ENCODE data around the gene TGFBRAP1.
"Not testable (repeated sequence)": the region's sequence is repeated elsewhere in the genome, so short reads cannot be mapped to it uniquely, and the experiment has no call there.

TGFBRAP1 gene

DNA sequence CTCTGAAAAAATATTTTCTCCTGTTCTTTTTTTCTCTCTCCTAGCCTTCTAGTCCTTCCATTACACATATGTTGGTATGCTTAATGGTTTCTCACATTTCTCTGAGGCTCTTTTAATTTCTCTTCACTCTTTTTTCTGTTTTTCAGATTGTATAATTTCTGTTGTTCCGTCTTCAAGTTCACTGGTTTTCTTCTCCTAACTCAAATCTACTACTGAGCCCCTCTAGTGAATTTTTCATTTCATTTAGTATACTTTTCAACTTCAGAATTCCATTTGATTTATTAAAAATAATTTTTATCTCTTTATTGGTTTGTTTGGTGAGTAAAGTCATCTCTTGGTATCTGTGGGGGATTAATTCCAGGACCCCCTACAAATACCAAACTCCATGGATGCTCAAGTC, 27.6 kb upstream of the TGFBRAP1 start:
- DNase-seq = no peak

DNA sequence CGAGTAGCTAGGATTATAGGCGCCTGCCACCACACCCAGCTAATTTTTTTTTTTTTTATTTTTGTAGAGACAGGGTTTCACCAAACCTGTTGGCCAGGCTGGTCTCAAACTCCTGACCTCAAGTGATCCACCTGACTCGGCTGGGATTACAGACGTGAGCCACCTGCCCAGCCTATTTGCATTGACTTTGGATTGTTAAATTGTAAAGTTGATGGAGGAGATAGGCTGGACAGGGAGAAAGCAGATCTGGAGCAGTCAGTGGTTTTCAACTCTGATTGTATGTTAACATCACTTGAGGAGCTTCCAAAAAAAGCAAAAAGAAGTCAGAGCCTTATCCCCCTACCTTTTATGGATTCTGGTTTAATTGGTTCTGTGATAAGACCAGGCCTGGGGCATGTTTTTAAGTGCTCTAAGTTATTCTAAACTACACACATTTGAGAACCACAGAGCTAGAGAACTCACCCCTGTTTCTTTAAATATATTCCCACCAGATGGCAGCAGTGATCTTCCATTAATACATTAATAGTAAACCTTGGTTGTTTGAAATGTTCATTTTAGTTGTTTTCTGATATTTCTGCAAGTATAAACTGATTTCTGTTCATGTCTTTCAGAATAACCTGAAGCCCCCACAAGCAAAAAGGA, 15.3 kb upstream of the TGFBRAP1 start:
- DNase-seq = peak; percentile 35

DNA sequence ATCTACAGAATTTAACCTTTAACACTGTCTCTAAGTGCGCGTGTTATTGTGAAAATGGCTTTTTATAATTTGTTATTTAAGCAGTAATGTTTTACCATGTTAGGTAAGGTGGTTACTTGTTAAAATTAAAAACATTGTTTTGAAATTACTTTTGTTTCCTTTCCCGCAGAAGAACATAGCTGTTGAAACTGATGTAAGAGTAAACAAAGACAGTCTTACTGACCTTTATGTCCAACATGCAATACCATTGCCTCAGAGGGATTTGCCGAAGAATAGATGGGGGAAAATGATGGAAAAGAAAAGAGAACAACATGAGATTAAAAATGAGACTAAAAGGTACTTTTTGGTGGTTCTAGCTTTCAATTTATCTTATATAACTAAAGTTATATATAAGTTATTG, 9.9 kb upstream of the TGFBRAP1 start:
- DNase-seq = no peak

DNA sequence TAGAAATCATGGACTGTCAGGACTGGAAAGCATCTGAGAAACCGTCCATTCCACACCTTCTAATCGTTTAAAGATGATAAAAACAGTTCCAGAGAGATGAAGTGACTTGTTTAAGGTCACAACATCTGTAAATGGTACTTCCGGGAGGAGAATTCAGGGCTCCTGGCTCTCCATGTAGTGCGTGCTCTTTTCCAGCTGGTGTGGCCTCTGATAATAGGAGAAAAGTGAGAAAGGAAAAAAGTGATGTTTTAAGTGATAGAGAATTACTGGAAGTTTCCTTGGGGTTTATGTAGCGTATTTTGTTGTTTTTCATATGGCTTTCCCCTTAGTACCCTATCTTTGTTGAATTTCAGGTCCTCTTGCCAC, 8.5 kb upstream of the TGFBRAP1 start:
- no peak for DNase-seq

GRCh38 chr2:105337122-105338019, 7.8 kb upstream of the TGFBRAP1 start, which contains the start of gene C2orf49:
Gene C2orf49 (plus strand): TSS chr2:105337540. CDS start chr2:105337588, 48 bp downstream.
- DNase-seq = peak; percentile 92

GRCh38 chr2:105336786-105337121, 7.2 kb upstream of the TGFBRAP1 start:
- DNase-seq = no peak

DNA sequence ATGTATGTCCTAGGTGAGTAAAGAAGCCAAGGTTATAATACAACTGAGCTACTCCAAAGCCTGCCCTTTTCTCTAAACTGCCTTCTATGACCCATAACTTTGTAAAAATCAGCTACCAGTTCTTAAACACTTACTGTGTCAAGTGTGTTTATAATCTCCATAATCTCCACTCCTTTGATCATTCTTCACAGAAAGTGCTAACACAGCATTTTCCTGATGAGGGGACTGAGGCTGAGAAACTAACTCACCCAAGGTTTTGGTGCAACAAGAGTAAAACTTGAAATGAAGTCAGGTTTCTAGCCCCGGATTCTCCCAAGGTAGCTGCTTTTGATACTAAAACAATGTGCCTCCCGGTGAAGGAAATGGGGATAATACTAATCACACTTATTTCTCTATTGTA, 5.9 kb upstream of the TGFBRAP1 start:
- DNase-seq = no peak

DNA sequence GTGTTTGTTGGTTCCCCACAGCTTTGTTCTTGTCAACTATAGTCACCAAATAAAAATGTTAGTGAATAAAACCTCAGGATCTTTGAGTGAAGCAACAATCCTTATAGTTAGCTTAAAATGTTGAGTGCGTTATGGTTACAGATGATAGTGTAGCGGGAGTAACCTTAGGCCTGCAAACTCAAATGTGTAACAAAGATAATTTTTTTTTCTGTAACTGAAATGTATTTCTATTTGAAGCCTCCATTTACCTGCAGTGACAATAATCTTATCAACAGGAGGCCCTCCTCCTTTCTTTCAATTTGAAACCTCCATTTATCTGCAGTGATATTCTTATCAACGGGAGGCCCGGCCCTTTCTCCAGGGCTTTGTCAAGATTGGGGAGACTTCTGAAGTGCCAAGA, 4.7 kb upstream of the TGFBRAP1 start:
- no peak for DNase-seq

- DNase-seq = no peak
Observed at GRCh38 chr2:105330681-105331375, 1.3 kb upstream of the TGFBRAP1 start.

DNA sequence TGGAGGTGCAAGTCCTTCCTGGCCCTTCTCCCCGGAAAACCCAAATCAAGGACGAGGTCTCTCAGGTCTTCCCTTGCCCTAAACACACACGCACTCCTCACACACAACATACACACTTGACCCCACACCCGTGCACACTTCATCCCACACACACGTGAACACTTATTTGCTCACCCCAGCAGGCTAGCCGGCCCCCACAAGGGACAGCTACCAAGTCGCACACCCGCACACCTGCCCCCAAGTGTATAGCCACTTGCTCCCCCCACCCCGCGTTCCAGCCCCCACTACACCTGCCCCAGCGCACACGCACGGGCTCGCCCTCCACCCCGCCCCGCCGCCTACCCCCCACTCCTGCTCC, 359 bp downstream of the TGFBRAP1 start:
- DNase-seq = no peak

GRCh38 chr2:105328281-105329196, 996 bp downstream of the TGFBRAP1 start:
- peak; percentile 72 for DNase-seq

GRCh38 chr2:105327690-105328089, 1.8 kb downstream of the TGFBRAP1 start:
- no peak for DNase-seq

GRCh38 chr2:105327271-105327670, 2.3 kb downstream of the TGFBRAP1 start:
- DNase-seq = not testable (repeated sequence)

DNA sequence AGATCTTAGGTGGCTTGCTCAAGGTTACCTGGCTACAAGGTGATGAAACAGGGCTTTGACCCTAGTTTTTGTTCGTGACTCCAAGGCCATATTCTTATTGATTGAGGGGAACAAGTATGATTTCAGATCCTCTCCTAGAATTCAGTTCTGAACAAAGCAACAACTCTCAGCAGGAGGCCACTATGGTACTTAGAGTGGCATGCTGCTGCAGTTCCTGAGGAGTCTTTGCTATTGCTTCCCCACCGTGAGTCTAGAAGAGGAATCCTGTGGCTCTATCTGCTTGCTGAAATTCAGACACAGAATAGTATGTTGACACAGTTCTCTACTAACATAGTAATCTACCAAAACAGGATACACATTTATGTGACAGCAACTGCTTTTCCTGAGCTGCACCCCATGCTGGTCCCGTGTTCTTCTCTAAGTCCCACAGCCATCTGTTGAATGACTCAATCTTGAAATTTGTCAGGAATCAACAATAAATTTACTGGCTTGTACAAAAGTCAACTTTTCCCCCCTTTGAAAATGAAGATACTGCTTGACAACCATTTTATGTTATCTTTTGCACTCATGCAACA, 4.1 kb downstream of the TGFBRAP1 start:
- no peak for DNase-seq

GRCh38 chr2:105324732-105325131, 4.8 kb downstream of the TGFBRAP1 start:
- no peak for DNase-seq

DNA sequence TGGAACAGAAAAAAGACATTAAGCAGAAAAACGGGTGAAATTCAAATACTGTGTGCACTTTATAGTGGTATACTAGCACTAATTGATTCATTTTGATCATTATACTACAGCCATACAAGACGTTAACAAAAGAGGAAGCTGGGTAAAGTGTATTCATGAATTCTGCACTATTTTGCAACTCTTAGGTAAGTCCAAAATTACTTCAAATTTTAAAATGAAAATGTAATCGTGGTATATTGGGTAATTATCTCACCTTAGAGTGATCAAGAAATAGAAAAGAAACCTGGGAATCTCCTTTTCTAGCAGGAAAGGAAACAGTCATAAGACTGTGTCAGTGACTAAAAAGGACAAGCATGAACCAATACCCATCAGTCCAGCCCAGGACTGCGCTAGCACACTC, 5.4 kb downstream of the TGFBRAP1 start:
- DNase-seq = no peak

- DNase-seq = no peak
Observed at GRCh38 chr2:105323111-105323510, 6.4 kb downstream of the TGFBRAP1 start.

GRCh38 chr2:105321875-105322646, 7.5 kb downstream of the TGFBRAP1 start:
- DNase-seq = no peak

GRCh38 chr2:105320651-105321215, 8.8 kb downstream of the TGFBRAP1 start:
- no peak for DNase-seq

DNA sequence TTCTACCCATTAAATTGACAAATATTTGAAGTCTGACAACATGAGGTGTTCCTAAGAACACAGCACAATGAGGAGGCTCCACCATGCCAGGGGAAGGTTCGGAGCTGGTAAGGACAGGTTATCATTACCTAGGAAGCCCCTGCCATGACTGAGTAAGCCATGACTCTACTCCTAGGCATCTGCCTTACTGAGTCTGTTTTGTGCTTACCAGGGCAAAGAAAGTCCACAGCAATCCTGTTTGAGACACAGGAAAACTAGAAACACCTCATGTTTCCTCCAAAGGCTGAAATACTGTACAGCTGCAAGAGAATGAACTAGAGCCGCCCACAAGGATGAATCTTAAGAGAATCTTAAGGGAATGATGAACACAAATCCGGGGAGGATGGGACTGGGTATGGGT, 11.6 kb downstream of the TGFBRAP1 start:
- no peak for DNase-seq

GRCh38 chr2:105315314-105315713, 14.2 kb downstream of the TGFBRAP1 start:
- DNase-seq = no peak

Data from NCI-H510A treated with DMSO at 0.1 percent for 48 hours (cell line).